GM23338 (cell line): ENCODE measurements around the gene ITIH2. TPM values are rescaled to one million over a fixed set of nuclear protein-coding genes. Genes with fewer than 3 reads are reported as not detected.
A peak's percentile ranks its signal among the peaks of the same experiment; 100 is the strongest.

Experiments
- ATAC-seq: fragments of 200-7000 bp; cut with Tn5 transposase; 3 replicates; pipeline ENCODE4 v1.9.1; 2020
- DNase-seq: peaks from one replicate; pipeline ENCODE4 v3.0.0-alpha.2; 2015; ENCODE audit warnings: low spot score
- H2AFZ ChIP-seq: fragments of 200-600 bp; sonication (generic); 2 replicates; pipeline ENCODE4 v1.8.0; 2016; ENCODE audit warnings: antibody characterized with exemption, mild to moderate bottlenecking, moderate library complexity
- H3F3A ChIP-seq: fragments of 200-600 bp; sonication (generic); replicated peaks from 2 replicates; pipeline ENCODE4 v1.8.0; 2017; ENCODE audit warnings: antibody characterized with exemption, mixed run types, low read depth
- H3K27ac ChIP-seq: fragments of 200-600 bp; sonication (generic); 2 replicates; pipeline ENCODE4 v1.6.1; 2016; ENCODE audit warnings: low read depth
- H3K27me3 ChIP-seq: fragments of 200-600 bp; sonication (generic); 2 replicates; pipeline ENCODE4 v1.8.0; 2016; ENCODE audit warnings: mild to moderate bottlenecking, mixed run types, moderate library complexity; ENCODE audit not compliant: insufficient read depth
- H3K36me3 ChIP-seq: fragments of 200-600 bp; sonication (generic); 2 replicates; pipeline ENCODE4 v1.8.0; 2016; ENCODE audit warnings: mild to moderate bottlenecking; ENCODE audit not compliant: insufficient read depth
- H3K4me1 ChIP-seq: fragments of 200-600 bp; sonication (generic); 2 replicates; pipeline ENCODE4 v1.8.0; 2016; ENCODE audit warnings: mild to moderate bottlenecking, moderate library complexity; ENCODE audit not compliant: insufficient read depth
- H3K4me2 ChIP-seq: fragments of 200-600 bp; sonication (generic); 2 replicates; pipeline ENCODE4 v1.7.1; 2017; ENCODE audit warnings: mixed run types
- H3K4me3 ChIP-seq: fragments of 200-600 bp; sonication (generic); 2 replicates; pipeline ENCODE4 v1.6.1; 2016; ENCODE audit warnings: mixed run types
- H3K79me2 ChIP-seq: fragments of 200-600 bp; sonication (generic); replicated peaks from 2 replicates; pipeline ENCODE4 v1.8.0; 2017; ENCODE audit warnings: mild to moderate bottlenecking; ENCODE audit not compliant: insufficient read depth
- H3K9me2 ChIP-seq: fragments of 200-600 bp; sonication (generic); 2 replicates; pipeline ENCODE4 v1.8.0; 2017; ENCODE audit not compliant: insufficient read depth
- H4K20me1 ChIP-seq: fragments of 200-600 bp; sonication (generic); replicated peaks from 2 replicates; pipeline ENCODE4 v1.8.0; 2017; ENCODE audit warnings: mild to moderate bottlenecking; ENCODE audit not compliant: insufficient read depth
- H3K27ac Mint-ChIP-seq: 2 replicates; pipeline ENCODE4 v1.8.0; 2020; ENCODE audit warnings: inconsistent platforms, mild to moderate bottlenecking, moderate library complexity, mixed read lengths
- H3K27me3 Mint-ChIP-seq: 3 replicates; pipeline ENCODE4 v1.8.0; 2022; ENCODE audit warnings: low read depth, mild to moderate bottlenecking, moderate library complexity, mixed read lengths, inconsistent platforms; ENCODE audit not compliant: insufficient read depth, poor library complexity
- H3K36me3 Mint-ChIP-seq: 3 replicates; pipeline ENCODE4 v1.8.0; 2021; ENCODE audit warnings: low read depth, mild to moderate bottlenecking, inconsistent platforms, moderate library complexity, mixed read lengths
- H3K4me1 Mint-ChIP-seq: 3 replicates; pipeline ENCODE4 v1.8.0; 2020; ENCODE audit warnings: mild to moderate bottlenecking, inconsistent platforms, mixed read lengths
- H3K4me3 Mint-ChIP-seq: 3 replicates; pipeline ENCODE4 v1.8.0; 2021; ENCODE audit warnings: moderate library complexity, mild to moderate bottlenecking, inconsistent platforms, mixed read lengths
- H3K9me3 Mint-ChIP-seq: 3 replicates; pipeline ENCODE4 v1.8.0; 2020; ENCODE audit warnings: moderate library complexity, mild to moderate bottlenecking, inconsistent platforms, mixed read lengths
- CREB1 ChIP-seq: fragments of 250-450 bp; sonication (Bioruptor Pico); IDR thresholded peaks from 2 replicates; pipeline ENCODE4 v1.5.0; 2020; ENCODE audit warnings: low read depth, mild to moderate bottlenecking, moderate library complexity
- EZH2 ChIP-seq: fragments of 200-600 bp; sonication (generic); IDR thresholded peaks from one replicate; pipeline ENCODE4 v1.8.0; 2017; ENCODE audit warnings: antibody characterized with exemption, mild to moderate bottlenecking, low read depth; ENCODE audit not compliant: unreplicated experiment
- EZH2phosphoT487 ChIP-seq: fragments of 200-600 bp; sonication (generic); IDR thresholded peaks from one replicate; pipeline ENCODE4 v1.8.1; 2018; ENCODE audit warnings: antibody characterized with exemption; ENCODE audit not compliant: unreplicated experiment
- JUNB ChIP-seq: IDR thresholded peaks from one replicate; pipeline ENCODE4 v1.6.1; 2016; ENCODE audit warnings: antibody characterized with exemption; ENCODE audit not compliant: unreplicated experiment
- NANOG ChIP-seq: IDR thresholded peaks from 2 replicates; pipeline ENCODE4 v1.6.1; 2016; ENCODE audit warnings: antibody characterized with exemption, borderline replicate concordance
- STAT1 ChIP-seq: IDR thresholded peaks from one replicate; pipeline ENCODE4 v1.6.1; 2016; ENCODE audit warnings: antibody characterized with exemption; ENCODE audit not compliant: unreplicated experiment
- ZNF114 ChIP-seq: fragments of 250-450 bp; sonication (Bioruptor Pico); IDR thresholded peaks from 2 replicates; pipeline ENCODE4 v1.5.0; 2020; ENCODE audit warnings: mild to moderate bottlenecking, moderate library complexity
- ZNF331 ChIP-seq: fragments of 250-450 bp; sonication (Bioruptor Pico); IDR thresholded peaks from 2 replicates; pipeline ENCODE4 v1.5.0; 2020; ENCODE audit warnings: low read depth, mild to moderate bottlenecking, moderate library complexity
- polyA plus RNA-seq: library from polyadenylated mRNA; unstranded; fragments of >200 nt; fragmentation: Nextera tagmentation; extraction: Ambion mirVana; gene quantifications from 2 replicates; pipeline ENCODE4 v1.2.1, GENCODE V29; 2016
- total RNA-seq: library from RNA; depleted of rRNA; stranded (reverse); fragments of >200 nt; shearing (Covaris generic); gene quantifications from 2 replicates; pipeline ENCODE4 v1.2.3, GENCODE V29; 2014
- TF ChIP-seq, protein P1 (sequence below), 2 experiments: fragments of 200-600 bp in 1 of 2; sonication (generic) in 1 of 2; conservative IDR thresholded peaks; 2 replicates each; pipeline versions ENCODE4 v1.5.1 to v1.6.1; 2016 to 2017; ENCODE audit warnings: antibody characterized with exemption in 2 of 2, low read depth in 2 of 2, mild to moderate bottlenecking in 2 of 2, moderate library complexity in 1 of 2
- TF ChIP-seq, protein P2 (sequence below): IDR thresholded peaks from 2 replicates; pipeline ENCODE4 v1.6.1; 2016; ENCODE audit warnings: antibody characterized with exemption

Gene ITIH2
- total and polyA plus RNA-seq, 2 experiments from 2014 or later = 0.10 TPM; not detected in 1

DNA sequence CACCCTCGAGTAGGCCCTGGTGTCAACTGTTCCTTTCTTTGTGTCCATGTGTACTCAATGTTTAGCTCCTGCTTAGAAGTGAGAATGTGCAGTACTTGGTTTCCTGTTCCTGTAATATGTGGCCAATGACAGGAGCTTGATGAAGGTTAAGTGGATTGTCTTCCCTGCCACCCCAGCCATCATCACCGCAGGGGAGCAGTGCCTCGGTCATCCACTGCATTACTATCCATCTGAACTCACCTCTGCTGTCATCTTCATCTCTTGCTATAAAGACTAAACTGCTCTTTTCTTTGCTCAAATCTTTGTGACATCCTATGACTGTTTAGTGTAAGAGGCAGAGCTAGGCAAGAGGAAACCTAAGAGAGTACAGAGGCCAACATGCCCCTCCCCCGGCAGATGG lies 15.6 kb downstream of the ITIH2 start:
- H3K4me2 ChIP-seq = no peak overlapping the region
- H3K36me3 ChIP-seq = no peaks in the 10 kb centered on the region
- no peaks in the 10 kb centered on the region for H3K27me3 ChIP-seq
- ATAC-seq (no peak), DNase-seq (no peak)
- Mint-ChIP-seq H3K27me3 (peaks cover 2% of the 10 kb centered on the region), H3K4me3 (no peak overlapping the region), H3K36me3 (no peaks in the 10 kb centered on the region; the same call in 2 of the 3 replicates), H3K9me3 (no peaks in the 10 kb centered on the region; the same call in 2 of the 3 replicates), H3K4me1 (peaks cover 3% of the 10 kb centered on the region; the same call in 1 of the 3 replicates), H3K27ac (no peak overlapping the region)
- no peak overlapping the region for H3K27ac ChIP-seq
- H3K4me3 ChIP-seq = no peak overlapping the region
- TF ChIP-seq, protein P1, sequence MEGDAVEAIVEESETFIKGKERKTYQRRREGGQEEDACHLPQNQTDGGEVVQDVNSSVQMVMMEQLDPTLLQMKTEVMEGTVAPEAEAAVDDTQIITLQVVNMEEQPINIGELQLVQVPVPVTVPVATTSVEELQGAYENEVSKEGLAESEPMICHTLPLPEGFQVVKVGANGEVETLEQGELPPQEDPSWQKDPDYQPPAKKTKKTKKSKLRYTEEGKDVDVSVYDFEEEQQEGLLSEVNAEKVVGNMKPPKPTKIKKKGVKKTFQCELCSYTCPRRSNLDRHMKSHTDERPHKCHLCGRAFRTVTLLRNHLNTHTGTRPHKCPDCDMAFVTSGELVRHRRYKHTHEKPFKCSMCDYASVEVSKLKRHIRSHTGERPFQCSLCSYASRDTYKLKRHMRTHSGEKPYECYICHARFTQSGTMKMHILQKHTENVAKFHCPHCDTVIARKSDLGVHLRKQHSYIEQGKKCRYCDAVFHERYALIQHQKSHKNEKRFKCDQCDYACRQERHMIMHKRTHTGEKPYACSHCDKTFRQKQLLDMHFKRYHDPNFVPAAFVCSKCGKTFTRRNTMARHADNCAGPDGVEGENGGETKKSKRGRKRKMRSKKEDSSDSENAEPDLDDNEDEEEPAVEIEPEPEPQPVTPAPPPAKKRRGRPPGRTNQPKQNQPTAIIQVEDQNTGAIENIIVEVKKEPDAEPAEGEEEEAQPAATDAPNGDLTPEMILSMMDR (conservative IDR thresholded peaks at IDR 0.05; ENCODE audit: low read depth in 2 of 2) = no peak
- TF ChIP-seq ZNF331 (CRISPR knock-in tag) = no peak
- no peak for TF ChIP-seq CREB1 (CRISPR knock-in tag)
- TF ChIP-seq NANOG = no peak
- TF ChIP-seq EZH2 = no peak
- TF ChIP-seq EZH2phosphoT487 = no peak
- TF ChIP-seq STAT1 = no peak
- no peak for TF ChIP-seq ZNF114 (CRISPR knock-in tag)
- TF ChIP-seq JUNB = no peak
- H4K20me1 ChIP-seq = no peaks in the 10 kb centered on the region
- no peak overlapping the region for H2AFZ ChIP-seq
- H3F3A ChIP-seq = no peaks in the 10 kb centered on the region
- no peaks in the 10 kb centered on the region for H3K79me2 ChIP-seq
- H3K9me2 ChIP-seq = no peaks in the 10 kb centered on the region
- H3K4me1 ChIP-seq = no peaks in the 10 kb centered on the region

GRCh38 chr10:7720478-7720877 lies 17.4 kb downstream of the ITIH2 start:
- Histone ChIP-seq H4K20me1 (no peaks in the 10 kb centered on the region), H3K9me2 (no peaks in the 10 kb centered on the region), H3K27me3 (no peaks in the 10 kb centered on the region), H3K36me3 (no peaks in the 10 kb centered on the region), H3K27ac (no peak overlapping the region), H3K4me2 (no peak overlapping the region), H3K4me1 (no peaks in the 10 kb centered on the region), H2AFZ (peak overlapping the region; percentile 81; the same call in 1 of the 2 replicates), H3K79me2 (no peaks in the 10 kb centered on the region), H3F3A (no peaks in the 10 kb centered on the region), H3K4me3 (no peak overlapping the region)
- no peak for ATAC-seq
- Mint-ChIP-seq H3K36me3 (no peaks in the 10 kb centered on the region; the same call in 2 of the 3 replicates), H3K4me1 (peaks cover 3% of the 10 kb centered on the region; the same call in 1 of the 3 replicates), H3K27ac (no peak overlapping the region), H3K27me3 (peaks cover 2% of the 10 kb centered on the region), H3K9me3 (no peaks in the 10 kb centered on the region; the same call in 2 of the 3 replicates), H3K4me3 (no peak overlapping the region)
- TF ChIP-seq, protein P2, sequence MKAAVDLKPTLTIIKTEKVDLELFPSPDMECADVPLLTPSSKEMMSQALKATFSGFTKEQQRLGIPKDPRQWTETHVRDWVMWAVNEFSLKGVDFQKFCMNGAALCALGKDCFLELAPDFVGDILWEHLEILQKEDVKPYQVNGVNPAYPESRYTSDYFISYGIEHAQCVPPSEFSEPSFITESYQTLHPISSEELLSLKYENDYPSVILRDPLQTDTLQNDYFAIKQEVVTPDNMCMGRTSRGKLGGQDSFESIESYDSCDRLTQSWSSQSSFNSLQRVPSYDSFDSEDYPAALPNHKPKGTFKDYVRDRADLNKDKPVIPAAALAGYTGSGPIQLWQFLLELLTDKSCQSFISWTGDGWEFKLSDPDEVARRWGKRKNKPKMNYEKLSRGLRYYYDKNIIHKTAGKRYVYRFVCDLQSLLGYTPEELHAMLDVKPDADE = no peak
- DNase-seq = no peak
